GM21717 (cell line): ENCODE measurements around the gene OAT.

Source experiments
- ATAC-seq: cut with Tn5 transposase; IDR thresholded peaks from one replicate; pipeline ENCODE4 v1.9.1; 2021; ENCODE audit warnings: mild to moderate bottlenecking, moderate library complexity; ENCODE audit not compliant: unreplicated experiment

Gene OAT

GRCh38 chr10:124407456-124407855 is 11.3 kb downstream of the OAT start:
- ATAC-seq: no peak

- peak; percentile 84 for ATAC-seq
Observed at GRCh38 chr10:124403548-124403947, 15.2 kb downstream of the OAT start.

GRCh38 chr10:124402273-124402672 is 16.4 kb downstream of the OAT start:
- ATAC-seq: no peak

- no peak for ATAC-seq
Observed at GRCh38 chr10:124401633-124402032, 17.1 kb downstream of the OAT start.

- ATAC-seq: no peak
Observed at GRCh38 chr10:124394583-124394982, 24.1 kb downstream of the OAT start.

- ATAC-seq: no peak
Observed at GRCh38 chr10:124392626-124393342, 25.9 kb downstream of the OAT start.

GRCh38 chr10:124390471-124391187 is 28.1 kb downstream of the OAT start:
- no peak for ATAC-seq

- no peak for ATAC-seq
Observed at GRCh38 chr10:124389613-124390361, 28.9 kb downstream of the OAT start.

GRCh38 chr10:124388823-124389612 is 29.7 kb downstream of the OAT start:
- ATAC-seq: peak; percentile 77

- ATAC-seq: no peak
Observed at GRCh38 chr10:124388476-124388822, 30.3 kb downstream of the OAT start.

GRCh38 chr10:124387078-124387874 is 31.4 kb downstream of the OAT start:
- no peak for ATAC-seq

GRCh38 chr10:124386186-124387077 is 32.3 kb downstream of the OAT start:
- ATAC-seq: no peak

- ATAC-seq: no peak
Observed at GRCh38 chr10:124385627-124386185, 33.0 kb downstream of the OAT start.

GRCh38 chr10:124384591-124385190 is 34.0 kb downstream of the OAT start:
- ATAC-seq: no peak

GRCh38 chr10:124384172-124384571 is 34.6 kb downstream of the OAT start:
- ATAC-seq: no peak

GRCh38 chr10:124383496-124383895 is 35.2 kb downstream of the OAT start:
- ATAC-seq: no peak

GRCh38 chr10:124381011-124381611 is 37.6 kb downstream of the OAT start:
- no peak for ATAC-seq
